GM12873 (cell line): ENCODE measurements around the gene RABGAP1L.

Experiments used
- CTCF ChIP-seq: IDR thresholded peaks from 2 replicates; pipeline ENCODE4 v1.5.1; 2012; ENCODE audit warnings: low read depth, mild to moderate bottlenecking, moderate library complexity, low read length, control low read depth; ENCODE audit not compliant: insufficient read depth; ENCODE audit errors: missing control alignments

Gene RABGAP1L

DNA sequence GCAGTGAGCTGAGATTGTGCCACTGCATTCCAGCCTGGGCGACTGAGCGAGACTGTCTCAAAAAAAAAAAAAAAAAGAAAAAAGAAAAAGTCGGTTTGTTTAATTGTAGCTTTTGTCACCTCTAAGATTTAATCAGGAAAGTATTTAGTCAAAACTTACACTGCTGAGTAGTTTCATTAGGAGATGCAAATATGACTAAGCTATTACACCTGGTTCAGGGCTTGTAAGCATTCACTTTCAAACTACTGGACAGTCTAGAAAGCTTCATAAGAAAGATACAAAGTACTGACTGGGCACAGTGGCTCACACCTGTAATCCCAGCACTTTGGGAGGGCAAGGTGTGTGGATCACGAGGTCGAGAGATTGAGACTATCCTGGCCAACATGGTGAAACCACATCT is 764.5 kb downstream of the RABGAP1L start:
- no peak for TF ChIP-seq CTCF

DNA sequence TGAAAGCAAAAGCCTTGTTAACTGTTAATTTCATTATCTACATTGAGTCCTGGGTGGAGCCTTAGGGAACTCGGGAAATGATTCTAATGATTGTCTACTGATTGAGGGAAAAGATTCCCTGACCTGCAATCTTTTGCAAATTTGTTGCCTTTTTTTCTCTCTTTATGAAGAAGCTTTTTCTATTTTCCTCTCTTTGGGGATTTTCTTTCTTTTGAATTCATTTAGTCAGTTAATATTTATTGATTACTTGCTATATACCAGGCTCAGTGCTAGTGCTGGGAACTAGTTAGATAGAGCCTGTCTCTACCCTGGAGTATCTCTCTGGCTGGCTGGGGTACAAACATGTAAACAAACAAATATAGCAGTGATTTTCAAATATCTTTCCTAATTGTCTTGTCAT is 769.2 kb downstream of the RABGAP1L start:
- no peak for TF ChIP-seq CTCF

DNA sequence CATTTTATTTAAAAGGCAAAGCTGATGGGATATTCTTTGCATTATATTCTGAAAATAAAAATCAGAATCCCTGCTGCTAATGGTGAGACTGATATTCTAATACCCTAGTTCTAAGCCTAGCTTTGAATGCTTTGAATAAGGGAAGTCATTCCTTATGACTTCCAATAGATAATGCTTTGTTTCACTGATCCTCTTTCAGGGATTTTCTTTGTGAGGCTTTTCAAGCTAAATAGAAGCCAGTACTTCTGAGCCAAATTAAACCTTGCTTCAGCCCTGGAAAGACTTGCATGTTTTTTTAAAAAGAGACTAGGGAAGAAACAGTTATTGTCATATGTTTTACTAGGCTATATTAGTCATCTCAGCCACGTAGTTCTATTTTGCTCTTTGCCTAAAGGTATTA is 771.9 kb downstream of the RABGAP1L start:
- TF ChIP-seq CTCF, result no peak

- TF ChIP-seq CTCF, result no peak
Observed at GRCh38 chr1:174932587-174932986, 773.3 kb downstream of the RABGAP1L start.

GRCh38 chr1:174935961-174936727 is 776.8 kb downstream of the RABGAP1L start:
- TF ChIP-seq CTCF, result no peak

- no peak for TF ChIP-seq CTCF
Observed at GRCh38 chr1:174938281-174939007, 779.1 kb downstream of the RABGAP1L start.

GRCh38 chr1:174939775-174940545 is 780.6 kb downstream of the RABGAP1L start:
- TF ChIP-seq CTCF, result no peak
